Activated CD4-positive, CD25-positive, alpha-beta regulatory T cell treated with anti-CD3 and anti-CD28 coated beads, Interleukin-2, amount 50 U/mL, for 24 hours (primary cell): ENCODE data around the gene ARHGEF10L.

Experiments used
- ATAC-seq, 2 donors: fragments of 150-1000 bp; cut with Tn5 transposase; one replicate each; pipeline ENCODE4 v1.10.0; 2021; ENCODE audit warnings: mild to moderate bottlenecking in 1 of 2, moderate library complexity in 1 of 2

The ARHGEF10L gene

GRCh38 chr1:17682400-17682799 is 142.9 kb downstream of the ARHGEF10L start:
- no peak for ATAC-seq

- no peak for ATAC-seq
Observed at GRCh38 chr1:17683598-17683997, 144.1 kb downstream of the ARHGEF10L start.

DNA sequence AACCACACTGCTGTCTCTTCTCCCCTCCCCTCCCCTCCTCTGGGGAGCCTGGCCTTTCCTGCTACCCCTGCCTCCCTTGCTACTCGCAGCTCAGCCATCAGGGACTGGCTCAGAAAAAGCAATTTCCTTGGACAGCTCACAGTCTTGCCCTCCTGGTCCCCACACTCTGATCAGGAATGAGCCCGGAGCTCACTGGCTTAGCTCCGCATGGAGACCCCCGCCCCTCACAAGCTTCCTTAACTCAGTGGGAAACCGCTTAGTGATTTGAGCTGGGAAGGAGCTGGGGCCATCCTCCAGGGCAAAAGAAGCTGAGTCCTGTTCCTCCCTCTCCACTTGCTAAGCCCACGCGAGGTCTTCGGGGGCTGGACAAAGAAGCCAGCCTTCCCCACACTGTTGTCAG is 145.3 kb downstream of the ARHGEF10L start:
- no peak for ATAC-seq

DNA sequence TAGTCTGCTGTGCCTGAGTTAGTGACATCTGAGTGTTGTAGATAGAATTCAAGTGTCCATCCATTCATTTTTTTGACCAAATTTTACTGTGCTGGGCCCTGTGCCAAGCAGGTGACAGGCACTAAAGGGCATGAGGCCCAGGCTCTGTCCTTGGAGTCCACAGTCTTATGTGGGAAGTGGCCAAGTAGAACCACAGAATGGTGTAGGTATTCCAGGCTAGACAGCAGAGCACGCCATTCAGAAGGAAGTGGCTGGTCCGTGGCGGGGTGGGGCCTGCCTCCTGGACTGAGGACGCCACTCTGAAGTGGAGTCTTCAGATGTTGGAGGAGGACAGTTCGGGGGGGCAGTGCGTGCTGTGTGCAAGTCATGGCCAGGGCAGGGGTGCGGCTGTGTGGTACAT is 146.8 kb downstream of the ARHGEF10L start:
- ATAC-seq, result no peak

DNA sequence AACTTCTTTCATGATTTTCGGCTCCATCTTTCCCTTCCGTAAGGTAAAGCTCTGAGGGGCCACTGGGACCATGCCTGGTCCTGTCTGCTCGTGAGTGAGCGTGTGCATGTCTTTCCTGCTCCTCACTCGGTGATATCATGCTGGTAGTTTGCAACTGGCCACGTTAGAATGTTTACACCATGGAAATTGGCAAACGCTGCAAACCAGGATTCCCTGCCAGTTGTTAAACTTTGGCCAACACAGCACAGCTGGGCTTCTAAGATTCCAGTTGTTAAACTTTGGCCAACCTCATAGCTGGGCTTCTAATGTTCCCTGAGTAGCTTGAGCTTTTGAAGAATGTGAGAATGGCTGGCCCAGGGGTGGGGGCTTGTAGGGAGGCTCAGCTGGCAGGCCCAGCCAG is 147.6 kb downstream of the ARHGEF10L start:
- no peak for ATAC-seq

- ATAC-seq, result no peak
Observed at GRCh38 chr1:17688217-17688810, 148.8 kb downstream of the ARHGEF10L start.

GRCh38 chr1:17689011-17689410 is 149.5 kb downstream of the ARHGEF10L start:
- no peak for ATAC-seq

GRCh38 chr1:17690906-17691634 is 151.6 kb downstream of the ARHGEF10L start:
- ATAC-seq, result no peak

- ATAC-seq, result no peak
Observed at GRCh38 chr1:17692645-17693044, 153.1 kb downstream of the ARHGEF10L start.

DNA sequence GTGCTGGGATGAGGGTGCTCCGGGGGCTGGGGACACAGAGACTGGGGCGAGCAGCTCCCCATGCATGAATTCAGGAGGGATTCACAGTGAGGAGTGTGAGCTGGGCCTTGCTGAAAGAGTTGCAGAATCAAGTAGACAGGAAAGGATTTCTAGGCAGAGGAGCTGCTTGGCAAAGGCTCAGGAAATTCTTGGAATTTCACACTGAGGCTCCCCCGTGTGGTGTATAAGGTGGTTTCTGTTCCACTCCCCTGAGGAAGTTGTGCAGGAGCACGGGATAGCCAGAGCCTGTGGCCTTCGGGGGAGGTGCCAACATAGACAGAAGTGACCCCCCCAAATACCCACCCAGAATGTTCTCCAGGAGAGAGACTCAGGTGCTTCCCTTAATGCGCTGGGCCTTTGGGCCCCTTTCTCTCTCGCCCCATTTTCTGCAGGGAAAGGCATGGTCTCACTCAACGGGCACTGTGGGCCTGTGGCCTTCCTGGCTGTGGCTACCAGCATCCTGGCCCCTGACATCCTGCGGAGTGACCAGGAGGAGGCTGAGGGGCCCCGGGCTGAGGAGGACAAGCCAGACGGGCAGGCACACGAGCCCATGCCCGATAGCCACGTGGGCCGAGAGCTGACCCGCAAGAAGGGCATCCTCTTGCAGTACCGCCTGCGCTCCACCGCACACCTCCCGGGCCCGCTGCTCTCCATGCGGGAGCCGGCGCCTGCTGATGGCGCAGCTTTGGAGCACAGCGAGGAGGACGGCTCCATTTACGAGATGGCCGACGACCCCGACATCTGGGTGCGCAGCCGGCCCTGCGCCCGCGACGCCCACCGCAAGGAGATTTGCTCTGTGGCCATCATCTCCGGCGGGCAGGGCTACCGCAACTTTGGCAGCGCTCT is 157.2 kb downstream of the ARHGEF10L start:
- ATAC-seq, result no peak

DNA sequence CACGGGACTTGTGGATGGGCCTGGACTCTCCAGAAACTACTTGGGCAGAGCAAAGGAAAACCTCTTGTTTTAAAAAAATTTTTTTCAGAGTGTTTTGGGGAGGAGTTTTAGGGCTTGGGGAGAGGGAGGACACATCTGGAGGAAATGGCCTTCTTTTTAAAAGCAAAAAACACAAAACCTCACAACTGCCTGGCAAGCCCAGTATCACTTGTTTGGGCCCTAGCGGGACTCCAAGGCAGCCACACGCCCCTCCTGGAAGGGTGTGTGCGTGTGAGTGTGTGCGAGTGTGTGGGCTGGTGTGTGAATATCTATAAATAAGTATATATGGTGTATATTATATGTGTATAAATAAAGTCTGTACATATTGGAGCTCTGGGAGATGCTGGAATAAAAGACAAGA is 158.0 kb downstream of the ARHGEF10L start:
- ATAC-seq, result no peak

DNA sequence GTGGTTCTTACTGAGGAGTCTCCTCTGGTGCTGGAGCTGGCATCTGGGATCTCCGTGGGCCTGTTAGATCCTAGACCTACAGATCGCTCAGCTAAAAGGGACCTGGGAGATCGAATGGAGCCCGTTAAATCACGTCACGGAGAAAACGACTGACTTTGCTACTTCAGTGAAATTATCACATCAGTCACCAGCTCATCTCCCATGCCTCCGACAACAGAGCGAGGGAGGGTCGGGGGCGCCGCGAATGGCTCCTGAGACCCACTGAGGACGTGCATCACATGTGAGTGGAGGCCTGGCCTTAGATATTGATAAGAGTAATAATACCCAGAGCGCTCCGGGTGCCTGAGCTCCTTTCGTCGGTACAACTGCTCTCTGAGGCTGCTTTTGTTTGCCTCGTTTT is 160.1 kb downstream of the ARHGEF10L start:
- ATAC-seq, result no peak

- ATAC-seq, result no peak
Observed at GRCh38 chr1:17700945-17701810, 161.7 kb downstream of the ARHGEF10L start.

- ATAC-seq, result no peak
Observed at GRCh38 chr1:17704176-17704575, 164.7 kb downstream of the ARHGEF10L start.

DNA sequence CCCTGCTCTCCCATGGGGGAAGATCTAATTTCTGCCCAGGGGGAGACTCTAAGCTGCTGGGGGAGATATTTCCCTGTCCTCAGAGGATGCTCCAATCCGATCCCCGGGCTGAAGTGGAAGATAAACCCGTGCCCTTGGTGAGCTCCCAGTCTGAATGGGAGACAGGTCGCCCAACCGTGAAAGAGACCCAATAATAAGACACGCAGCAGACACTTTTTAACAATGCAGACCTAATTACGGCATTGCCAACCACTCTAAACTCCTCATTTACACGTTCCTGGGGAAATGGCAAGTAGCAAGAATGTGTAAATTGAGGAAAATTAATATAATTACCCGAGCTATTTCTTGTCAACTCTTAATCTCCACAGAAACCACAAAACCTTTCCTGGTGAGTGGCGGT is 166.9 kb downstream of the ARHGEF10L start:
- no peak for ATAC-seq

DNA sequence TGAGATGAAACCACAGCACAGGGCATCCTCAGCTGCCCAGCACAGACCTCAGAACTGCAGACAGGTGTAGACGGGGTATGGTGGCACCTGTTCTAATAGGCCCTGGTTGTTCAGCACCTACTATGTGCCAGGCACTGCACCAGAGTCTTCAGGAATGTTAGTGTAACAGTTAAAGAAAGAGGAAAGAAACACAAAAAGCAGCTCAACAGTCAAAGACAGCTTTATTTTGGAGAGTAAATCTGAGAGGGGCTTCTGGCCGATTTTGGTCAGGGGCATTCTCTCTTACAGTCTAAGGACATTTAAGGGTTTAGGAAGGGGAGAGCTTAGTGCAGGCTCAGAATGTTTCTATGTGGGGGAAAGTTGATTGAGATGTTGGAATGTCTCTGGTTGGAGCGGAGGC is 170.5 kb downstream of the ARHGEF10L start:
- ATAC-seq, result no peak

DNA sequence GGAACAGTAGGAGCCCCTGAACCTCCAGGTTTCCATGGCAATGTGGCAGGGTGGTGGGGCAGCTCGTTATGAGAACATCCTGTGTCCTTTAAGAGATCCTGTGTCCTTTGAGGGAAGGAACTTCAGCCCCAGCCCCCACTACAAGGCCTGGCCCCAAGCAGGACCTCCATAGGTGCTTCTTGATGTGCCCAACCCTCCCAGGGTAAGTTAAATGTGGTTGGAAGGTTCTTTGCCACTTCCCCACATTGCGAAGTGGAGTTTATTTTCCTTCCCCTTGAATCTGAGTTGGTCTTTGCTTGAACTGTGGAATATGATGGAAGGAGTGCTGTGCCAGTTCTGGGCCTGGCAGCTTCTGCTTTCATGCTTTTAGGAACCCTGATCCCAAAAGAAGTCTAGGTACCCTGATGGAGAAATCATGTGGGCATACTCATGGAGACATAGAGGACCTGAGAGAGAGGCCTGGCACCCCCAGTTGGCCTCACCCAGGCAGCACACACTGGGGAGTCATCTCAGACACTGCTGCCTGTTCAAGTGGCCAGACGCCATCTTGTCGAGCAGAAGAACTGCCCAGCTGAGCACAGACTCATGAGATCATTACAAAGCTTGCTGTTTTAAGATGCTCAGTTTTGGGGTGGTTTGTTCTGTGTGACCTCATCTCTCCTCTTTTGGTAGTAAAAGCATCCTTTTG is 171.5 kb downstream of the ARHGEF10L start:
- no peak for ATAC-seq

DNA sequence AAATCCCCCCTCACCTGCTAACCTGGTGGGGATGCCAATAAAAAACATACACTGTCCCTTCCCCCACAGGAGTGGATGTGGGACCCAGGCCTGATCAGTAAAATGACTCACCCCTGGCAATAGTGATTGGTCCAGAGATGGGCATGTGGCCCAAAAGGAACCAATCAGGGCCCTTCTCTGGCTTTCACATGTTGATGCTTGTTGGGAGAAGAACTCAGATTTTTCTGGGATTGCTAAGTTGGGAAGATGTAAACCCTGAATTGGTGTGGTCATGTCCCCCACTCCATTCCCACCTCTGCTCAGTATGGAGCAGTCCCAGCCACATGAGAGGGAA is 172.0 kb downstream of the ARHGEF10L start:
- ATAC-seq, result no peak

DNA sequence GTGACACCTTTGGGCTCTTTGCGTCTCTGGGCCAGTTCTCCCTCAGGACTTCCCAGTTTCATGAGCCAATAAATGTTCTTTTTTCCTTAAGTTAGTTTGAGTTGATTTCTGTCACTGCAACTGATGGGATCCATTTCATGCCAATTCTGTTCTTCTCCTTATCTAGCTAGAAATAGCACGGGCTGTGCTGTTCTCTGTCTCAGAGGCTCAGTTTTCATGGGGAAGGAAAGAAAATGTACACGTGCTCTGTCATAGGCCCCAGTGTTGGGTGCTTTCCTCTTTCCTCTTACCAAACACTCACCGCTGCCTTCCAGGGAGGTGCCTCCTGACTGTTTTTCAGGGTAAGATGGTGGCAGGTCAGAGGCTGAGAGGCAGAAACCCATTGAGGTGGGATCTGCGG is 172.4 kb downstream of the ARHGEF10L start:
- no peak for ATAC-seq

- ATAC-seq, result no peak
Observed at GRCh38 chr1:17713993-17714392, 174.5 kb downstream of the ARHGEF10L start.

- ATAC-seq, result no peak
Observed at GRCh38 chr1:17717594-17718535, 178.4 kb downstream of the ARHGEF10L start.
